Astrocyte (in vitro differentiated cells and primary cell): Measurements from ENCODE around the gene RRP9. TPM values are rescaled to one million over a fixed set of nuclear protein-coding genes. Genes with fewer than 3 reads are reported as not detected.

Experiments used
- DNase-seq: peaks from one replicate; pipeline ENCODE4 v3.0.0-alpha.2; 2010; ENCODE audit warnings: low read depth
- FAIRE-seq: peaks from 2 replicates; lab custom pipeline; 2011; peaks lifted over from hg19 to GRCh38; lab: Jason Lieb, UNC
- H2AFZ ChIP-seq: 2 replicates; pipeline ENCODE4 v1.6.0; 2012; ENCODE audit warnings: low read depth, low read length, inconsistent platforms
- H3K27ac ChIP-seq: 2 replicates; pipeline ENCODE4 v1.5.1; 2011; ENCODE audit warnings: low read depth, low read length, inconsistent platforms
- H3K27me3 ChIP-seq: 2 replicates; pipeline ENCODE4 v1.6.0; 2011; ENCODE audit warnings: low read length, inconsistent platforms; ENCODE audit not compliant: insufficient read depth
- H3K36me3 ChIP-seq: 2 replicates; pipeline ENCODE4 v1.5.1; 2011; ENCODE audit warnings: low read length, inconsistent platforms; ENCODE audit not compliant: insufficient read depth
- H3K4me1 ChIP-seq: 2 replicates; pipeline ENCODE4 v1.5.1; 2011; ENCODE audit warnings: low read length, inconsistent platforms; ENCODE audit not compliant: insufficient read depth
- H3K4me2 ChIP-seq: 2 replicates; pipeline ENCODE4 v1.6.0; 2012; ENCODE audit warnings: low read length, inconsistent platforms
- H3K4me3 ChIP-seq: 2 replicates; pipeline ENCODE4 v1.5.1; 2011; ENCODE audit warnings: low read depth, mild to moderate bottlenecking, low read length, inconsistent platforms; ENCODE audit not compliant: insufficient read depth
- H3K79me2 ChIP-seq: 2 replicates; pipeline ENCODE4 v1.6.0; 2012; ENCODE audit warnings: mild to moderate bottlenecking, low read length, inconsistent platforms; ENCODE audit not compliant: insufficient read depth
- H3K9ac ChIP-seq: 2 replicates; pipeline ENCODE4 v1.6.0; 2012; ENCODE audit warnings: mild to moderate bottlenecking, low read length, inconsistent platforms
- H3K9me3 ChIP-seq: 2 replicates; pipeline ENCODE4 v1.5.1; 2012; ENCODE audit warnings: low read depth, mild to moderate bottlenecking, low read length, inconsistent platforms; ENCODE audit not compliant: insufficient read depth
- H4K20me1 ChIP-seq: 2 replicates; pipeline ENCODE4 v1.6.0; 2012; ENCODE audit warnings: low read length, inconsistent platforms; ENCODE audit not compliant: insufficient read depth
- H3K27ac Mint-ChIP-seq: one replicate; pipeline ENCODE4 v1.8.0; 2021; ENCODE audit warnings: mild to moderate bottlenecking, mixed read lengths; ENCODE audit not compliant: unreplicated experiment
- H3K27me3 Mint-ChIP-seq: one replicate; pipeline ENCODE4 v1.8.0; 2021; ENCODE audit warnings: low read depth, mixed read lengths; ENCODE audit not compliant: unreplicated experiment
- H3K36me3 Mint-ChIP-seq: one replicate; pipeline ENCODE4 v1.8.0; 2021; ENCODE audit warnings: low read depth, mixed read lengths; ENCODE audit not compliant: unreplicated experiment
- H3K4me1 Mint-ChIP-seq: one replicate; pipeline ENCODE4 v1.8.0; 2021; ENCODE audit warnings: low read depth, mixed read lengths; ENCODE audit not compliant: unreplicated experiment
- H3K4me3 Mint-ChIP-seq: one replicate; pipeline ENCODE4 v1.8.0; 2021; ENCODE audit warnings: mild to moderate bottlenecking, moderate library complexity, mixed read lengths; ENCODE audit not compliant: unreplicated experiment
- H3K9me3 Mint-ChIP-seq: one replicate; pipeline ENCODE4 v1.8.0; 2021; ENCODE audit warnings: mild to moderate bottlenecking, mixed read lengths; ENCODE audit not compliant: unreplicated experiment
- CTCF ChIP-seq: IDR thresholded peaks from 2 replicates; pipeline ENCODE4 v1.5.1; 2011; ENCODE audit warnings: low read depth, mild to moderate bottlenecking, inconsistent platforms, low read length, moderate library complexity; ENCODE audit not compliant: insufficient read depth
- EZH2 ChIP-seq: IDR thresholded peaks from 2 replicates; pipeline ENCODE4 v1.6.1; 2012; ENCODE audit warnings: mild to moderate bottlenecking, low read length, inconsistent platforms; ENCODE audit not compliant: insufficient read depth
- total RNA-seq: library from RNA; stranded (reverse); gene quantifications from 2 replicates; pipeline ENCODE4 v1.2.1, GENCODE V29; 2021

The RRP9 gene
- total RNA-seq, 1 donor from 2014 or later, result 22.9 TPM

GRCh38 chr3:51932471-51933370 is 9.0 kb downstream of the RRP9 start:
- H2AFZ ChIP-seq, result no peak overlapping the region
- H3K4me1 Mint-ChIP-seq, result no peaks in the 10 kb centered on the region
- no peaks in the 10 kb centered on the region for H3K79me2 ChIP-seq
- no peak overlapping the region for H3K4me2 ChIP-seq
- no peaks in the 10 kb centered on the region for H3K9me3 Mint-ChIP-seq
- DNase-seq (no peak), FAIRE-seq (no peak)
- H3K4me3 Mint-ChIP-seq, result no peak overlapping the region
- no peaks in the 10 kb centered on the region for H3K27me3 ChIP-seq
- no peaks in the 10 kb centered on the region for H3K9me3 ChIP-seq
- no peak overlapping the region for H3K4me3 ChIP-seq
- H3K36me3 Mint-ChIP-seq, result peaks cover 31% of the 10 kb centered on the region
- no peak overlapping the region for H3K9ac ChIP-seq
- H3K27me3 Mint-ChIP-seq, result no peaks in the 10 kb centered on the region
- peaks cover 14% of the 10 kb centered on the region for H4K20me1 ChIP-seq
- peaks cover 11% of the 10 kb centered on the region for H3K36me3 ChIP-seq
- H3K27ac Mint-ChIP-seq, result no peak overlapping the region
- TF ChIP-seq CTCF, result no peak
- TF ChIP-seq EZH2, result no peak
- H3K4me1 ChIP-seq, result peaks cover 3% of the 10 kb centered on the region
- H3K27ac ChIP-seq, result no peak overlapping the region

GRCh38 chr3:51931756-51932155 is 9.9 kb downstream of the RRP9 start:
- Histone ChIP-seq H3K27me3 (no peaks in the 10 kb centered on the region), H3K4me1 (no peaks in the 10 kb centered on the region), H3K36me3 (peaks cover 11% of the 10 kb centered on the region), H3K9ac (no peak overlapping the region), H3K4me3 (no peak overlapping the region), H2AFZ (no peak overlapping the region), H3K9me3 (no peaks in the 10 kb centered on the region), H3K4me2 (no peak overlapping the region), H4K20me1 (peaks cover 4% of the 10 kb centered on the region), H3K27ac (no peak overlapping the region), H3K79me2 (no peaks in the 10 kb centered on the region)
- H3K9me3 Mint-ChIP-seq, result no peaks in the 10 kb centered on the region
- no peak overlapping the region for H3K4me3 Mint-ChIP-seq
- H3K27ac Mint-ChIP-seq, result no peak overlapping the region
- H3K4me1 Mint-ChIP-seq, result no peaks in the 10 kb centered on the region
- no peak for TF ChIP-seq CTCF
- no peak for TF ChIP-seq EZH2
- FAIRE-seq (no peak), DNase-seq (no peak)
- H3K27me3 Mint-ChIP-seq, result no peaks in the 10 kb centered on the region
- peaks cover 23% of the 10 kb centered on the region for H3K36me3 Mint-ChIP-seq

GRCh38 chr3:51930439-51930838 is 11.3 kb downstream of the RRP9 start:
- no peak for DNase-seq
- Histone ChIP-seq H3K4me1 (no peaks in the 10 kb centered on the region), H3K9ac (no peak overlapping the region), H3K79me2 (no peaks in the 10 kb centered on the region), H3K27ac (no peak overlapping the region), H3K27me3 (no peaks in the 10 kb centered on the region), H2AFZ (no peak overlapping the region), H3K9me3 (no peaks in the 10 kb centered on the region), H3K4me2 (no peak overlapping the region), H3K4me3 (no peak overlapping the region), H4K20me1 (peaks cover 2% of the 10 kb centered on the region), H3K36me3 (peaks cover 7% of the 10 kb centered on the region)
- Mint-ChIP-seq H3K27ac (no peak overlapping the region), H3K36me3 (peaks cover 23% of the 10 kb centered on the region), H3K4me1 (no peaks in the 10 kb centered on the region), H3K9me3 (no peaks in the 10 kb centered on the region), H3K27me3 (no peaks in the 10 kb centered on the region), H3K4me3 (no peak overlapping the region)
- FAIRE-seq, result no peak
- TF ChIP-seq CTCF (no peak), EZH2 (no peak)
